H1 (cell line): ENCODE data around the gene PLEKHA3. TPM values are rescaled to one million over a fixed set of nuclear protein-coding genes. Genes with fewer than 3 reads are reported as not detected.

ENCODE experiments used
- CHD2 ChIP-seq: IDR thresholded peaks from 2 replicates; pipeline ENCODE4 v1.6.1; 2012; ENCODE audit warnings: low read length, improper control_type of control experiment
- GABPA ChIP-seq: IDR thresholded peaks from 2 replicates; pipeline ENCODE4 v1.6.1; 2011; ENCODE audit warnings: mild to moderate bottlenecking, low read length, moderate library complexity, borderline replicate concordance; ENCODE audit not compliant: insufficient read depth
- HDAC6 ChIP-seq: IDR thresholded peaks from one replicate; pipeline ENCODE4 v1.7.1; 2012; ENCODE audit warnings: low read depth, mild to moderate bottlenecking, inconsistent platforms, low read length, moderate library complexity
- SIN3A ChIP-seq, 2 experiments: IDR thresholded peaks in 1 of 2; conservative IDR thresholded peaks in 1 of 2; 2 replicates each; pipeline ENCODE4 v1.6.1; 2011 to 2012; ENCODE audit warnings: low read length in 2 of 2, improper control_type of control experiment in 1 of 2, low read depth in 1 of 2, mild to moderate bottlenecking in 1 of 2
- TCF12 ChIP-seq: IDR thresholded peaks from 2 replicates; pipeline ENCODE4 v1.6.1; 2011; ENCODE audit warnings: low read depth, mild to moderate bottlenecking, low read length
- polyA plus RNA-seq, 7 experiments: library from polyadenylated mRNA; depleted of rRNA in 3 of 7; stranded (reverse) in 5 of 7; unstranded in 2 of 7; fragments of >200 nt in 5 of 7; fragments of 200-250 nt in 2 of 7; gene quantifications; 1 replicate in 5 of 7; 2 replicates in 1 of 7; 4 replicates in 1 of 7; pipeline versions ENCODE4 v1.2.1 to v1.2.3, GENCODE V29; 2011 to 2013; ENCODE audit warnings: missing spikeins in 2 of 7, mixed read lengths in 2 of 7
- total RNA-seq: library from RNA; stranded (reverse); fragmentation: NEBNext Ultra II Directional; extraction: Animal tissue kit (Norgen Biotek cat#: 25700); gene quantifications from 2 replicates; pipeline ENCODE4 v1.2.1, GENCODE V29; 2021

Gene PLEKHA3
- total and polyA plus RNA-seq, 2 of the 8 experiments (the other 6 are each of a cell fraction or from before 2014, with no cell fraction given) = 1.9 to 20.1 TPM

- TF ChIP-seq CHD2 = no peak
- 0 out of 2 replicates have a peak, but pooled peaks have one; percentile 8 for TF ChIP-seq TCF12
- no peak for TF ChIP-seq HDAC6
- 0 out of 4 replicates have a peak, but pooled peaks have one; percentile 20 to 44 for TF ChIP-seq SIN3A (conservative IDR thresholded peaks at IDR 0.05 in 1 of 2, IDR thresholded peaks at IDR 0.05 in 1 of 2; ENCODE audit: low read depth in 1 of 2, low read length in 2 of 2)
- no peak for TF ChIP-seq GABPA
These were observed 29.8 kb upstream of the PLEKHA3 start (continued) for GRCh38 chr2:178450524-178450773.
